ENCODE measurements around the gene KRT79.

Gene KRT79

DNA sequence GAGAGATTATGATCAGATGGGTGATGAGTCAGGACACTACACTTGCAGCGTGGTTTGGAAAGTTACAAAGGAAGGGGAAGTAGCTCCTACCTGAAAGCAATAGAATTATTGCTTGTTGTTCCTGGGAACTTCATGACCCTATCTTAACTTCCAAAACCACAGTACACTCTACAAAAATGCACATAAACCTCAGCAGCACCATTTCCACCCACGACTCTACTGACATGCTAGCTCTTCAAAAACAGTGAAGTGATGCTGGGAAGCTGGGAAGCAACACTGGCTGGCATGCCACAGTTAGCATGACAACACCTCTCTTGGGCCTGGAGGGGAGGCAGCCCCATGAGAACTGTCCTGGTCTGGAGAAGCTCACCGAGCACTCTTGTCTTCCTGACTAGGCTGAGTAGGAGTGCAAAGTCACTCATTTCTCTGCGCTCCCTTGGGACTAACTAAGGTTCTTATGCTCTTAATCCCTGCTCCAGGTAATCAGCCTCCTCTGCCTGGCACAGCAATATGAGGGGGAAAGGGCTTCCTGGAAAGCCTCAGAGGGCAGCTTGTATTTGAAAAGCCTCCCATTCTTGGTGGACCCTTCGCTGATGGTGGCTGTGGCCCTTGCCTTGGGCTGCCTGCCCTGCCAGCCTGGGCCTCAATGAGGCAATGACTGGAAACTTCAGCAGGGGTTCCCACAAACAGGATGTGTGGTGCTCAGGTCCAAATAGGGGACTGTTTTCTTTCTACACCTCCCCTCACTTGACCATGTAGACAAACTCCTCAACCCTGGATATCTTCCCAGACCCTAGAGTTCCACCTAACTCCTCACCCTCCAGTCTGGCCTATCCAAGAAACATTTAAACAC is 39.4 kb downstream of the KRT79 start:
- TF ChIP-seq POLR2AphosphoS5 (IDR thresholded peaks at IDR 0.05; ENCODE audit: low read depth, low read length), result no peak
- TF ChIP-seq FOXP2 (optimal IDR thresholded peaks at IDR 0.05; ENCODE audit: borderline replicate concordance, extremely low read depth, extremely low read length, insufficient read depth), result no peak
- TF ChIP-seq TAF1 (IDR thresholded peaks at IDR 0.05; ENCODE audit: borderline replicate concordance, insufficient read depth, low read length), result no peak
- TF ChIP-seq, protein P1, sequence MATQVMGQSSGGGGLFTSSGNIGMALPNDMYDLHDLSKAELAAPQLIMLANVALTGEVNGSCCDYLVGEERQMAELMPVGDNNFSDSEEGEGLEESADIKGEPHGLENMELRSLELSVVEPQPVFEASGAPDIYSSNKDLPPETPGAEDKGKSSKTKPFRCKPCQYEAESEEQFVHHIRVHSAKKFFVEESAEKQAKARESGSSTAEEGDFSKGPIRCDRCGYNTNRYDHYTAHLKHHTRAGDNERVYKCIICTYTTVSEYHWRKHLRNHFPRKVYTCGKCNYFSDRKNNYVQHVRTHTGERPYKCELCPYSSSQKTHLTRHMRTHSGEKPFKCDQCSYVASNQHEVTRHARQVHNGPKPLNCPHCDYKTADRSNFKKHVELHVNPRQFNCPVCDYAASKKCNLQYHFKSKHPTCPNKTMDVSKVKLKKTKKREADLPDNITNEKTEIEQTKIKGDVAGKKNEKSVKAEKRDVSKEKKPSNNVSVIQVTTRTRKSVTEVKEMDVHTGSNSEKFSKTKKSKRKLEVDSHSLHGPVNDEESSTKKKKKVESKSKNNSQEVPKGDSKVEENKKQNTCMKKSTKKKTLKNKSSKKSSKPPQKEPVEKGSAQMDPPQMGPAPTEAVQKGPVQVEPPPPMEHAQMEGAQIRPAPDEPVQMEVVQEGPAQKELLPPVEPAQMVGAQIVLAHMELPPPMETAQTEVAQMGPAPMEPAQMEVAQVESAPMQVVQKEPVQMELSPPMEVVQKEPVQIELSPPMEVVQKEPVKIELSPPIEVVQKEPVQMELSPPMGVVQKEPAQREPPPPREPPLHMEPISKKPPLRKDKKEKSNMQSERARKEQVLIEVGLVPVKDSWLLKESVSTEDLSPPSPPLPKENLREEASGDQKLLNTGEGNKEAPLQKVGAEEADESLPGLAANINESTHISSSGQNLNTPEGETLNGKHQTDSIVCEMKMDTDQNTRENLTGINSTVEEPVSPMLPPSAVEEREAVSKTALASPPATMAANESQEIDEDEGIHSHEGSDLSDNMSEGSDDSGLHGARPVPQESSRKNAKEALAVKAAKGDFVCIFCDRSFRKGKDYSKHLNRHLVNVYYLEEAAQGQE (IDR thresholded peaks at IDR 0.05; ENCODE audit: insufficient read depth in 1 of 2, low read depth in 2 of 2, low read length in 2 of 2), result no peak
- no peak for TF ChIP-seq SIN3A (IDR thresholded peaks at IDR 0.05; ENCODE audit: borderline replicate concordance, insufficient read depth, low read length)

DNA sequence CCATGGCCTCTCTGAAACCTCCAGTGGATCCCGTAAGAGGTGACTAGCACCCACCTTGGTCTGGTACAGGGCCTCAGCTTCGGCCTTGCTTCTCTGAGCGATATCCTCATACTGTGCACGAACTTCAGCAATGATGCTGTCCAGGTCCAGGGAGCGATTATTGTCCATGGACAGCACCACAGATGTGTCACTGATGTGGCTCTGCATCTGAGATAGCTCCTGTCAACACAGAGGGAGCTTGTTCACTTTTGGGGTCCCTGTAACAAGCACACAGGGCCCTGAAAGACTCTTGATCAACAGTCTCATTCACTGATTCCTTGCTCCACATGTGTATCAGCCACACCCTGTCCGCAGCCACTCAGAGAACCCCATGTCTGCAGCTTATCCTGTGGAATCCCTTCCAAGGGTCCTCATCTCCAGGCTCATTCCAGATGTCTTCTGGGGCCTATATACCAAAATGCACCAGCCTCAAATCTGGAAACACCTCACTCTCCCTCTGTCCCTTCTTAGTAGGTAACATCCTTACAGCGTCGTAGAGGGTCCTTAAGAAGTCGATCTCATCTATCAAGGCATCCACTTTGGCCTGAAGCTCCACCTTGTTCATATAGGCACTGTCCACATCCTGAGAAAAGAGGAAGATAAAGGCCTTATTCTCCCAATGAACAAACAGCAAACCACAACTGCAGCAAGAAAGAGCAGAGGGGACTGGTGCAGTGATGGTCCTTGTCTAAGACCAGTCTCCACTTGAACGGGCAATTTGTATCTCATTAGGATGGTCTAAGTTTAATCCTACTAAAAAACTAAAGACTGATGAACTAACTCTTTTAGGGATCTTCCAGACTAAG is 41.7 kb downstream of the KRT79 start:
- TF ChIP-seq SIN3A (IDR thresholded peaks at IDR 0.05; ENCODE audit: borderline replicate concordance, insufficient read depth, low read length), result no peak
- no peak for TF ChIP-seq TAF1 (IDR thresholded peaks at IDR 0.05; ENCODE audit: borderline replicate concordance, insufficient read depth, low read length)
- TF ChIP-seq, protein P1 (IDR thresholded peaks at IDR 0.05; ENCODE audit: insufficient read depth in 1 of 2, low read depth in 2 of 2, low read length in 2 of 2), result no peak
- TF ChIP-seq POLR2AphosphoS5 (IDR thresholded peaks at IDR 0.05; ENCODE audit: low read depth, low read length), result no peak
- TF ChIP-seq FOXP2 (optimal IDR thresholded peaks at IDR 0.05; ENCODE audit: borderline replicate concordance, extremely low read depth, extremely low read length, insufficient read depth), result no peak

DNA sequence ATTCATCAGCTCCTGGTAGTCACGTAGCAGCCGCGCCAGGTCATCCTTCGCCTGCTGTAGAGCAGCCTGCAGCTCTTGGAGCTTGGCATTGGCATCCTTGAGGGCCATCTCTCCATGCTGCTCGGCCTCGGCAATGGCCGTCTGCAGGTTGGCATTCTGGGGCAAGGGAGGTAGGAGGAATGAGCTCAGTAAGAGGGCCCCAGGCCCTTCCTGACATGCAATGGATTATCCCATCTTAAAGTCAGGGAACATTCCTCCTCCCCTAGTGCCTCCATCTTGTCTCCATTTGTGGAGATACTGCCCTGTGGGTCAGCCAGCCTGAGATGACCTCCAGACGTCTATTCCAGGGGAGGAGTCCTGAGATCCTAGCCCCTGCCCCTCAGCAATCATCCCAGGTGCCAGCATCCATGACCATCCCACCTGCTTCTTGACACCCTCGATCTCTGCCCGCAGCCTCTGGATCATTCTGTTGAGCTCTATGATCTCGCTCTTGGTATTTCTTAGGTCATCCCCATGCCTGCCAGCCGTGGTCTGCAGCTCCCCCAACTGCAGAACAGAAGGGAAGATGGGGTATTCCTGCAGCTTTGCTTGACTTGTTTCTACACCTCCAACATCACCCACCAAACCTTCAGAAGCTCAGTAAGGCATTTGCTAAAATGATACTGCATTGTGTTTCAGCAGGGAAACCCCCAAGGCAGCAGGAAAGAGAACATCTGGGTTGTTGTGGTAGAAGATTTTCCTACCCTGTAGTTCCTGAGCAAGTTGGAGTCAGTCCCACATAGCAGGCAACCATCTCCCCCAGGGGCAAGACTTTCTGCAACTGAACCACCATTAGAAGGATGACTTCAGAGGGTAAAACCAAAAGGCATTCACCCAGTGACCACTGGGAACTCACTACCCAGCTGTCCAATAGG is 42.6 kb downstream of the KRT79 start:
- TF ChIP-seq, protein P1 (IDR thresholded peaks at IDR 0.05; ENCODE audit: insufficient read depth in 1 of 2, low read depth in 2 of 2, low read length in 2 of 2), result no peak
- TF ChIP-seq POLR2AphosphoS5 (IDR thresholded peaks at IDR 0.05; ENCODE audit: low read depth, low read length) (no peak), TAF1 (IDR thresholded peaks at IDR 0.05; ENCODE audit: borderline replicate concordance, insufficient read depth, low read length) (no peak), FOXP2 (optimal IDR thresholded peaks at IDR 0.05; ENCODE audit: borderline replicate concordance, extremely low read depth, extremely low read length, insufficient read depth) (no peak), SIN3A (IDR thresholded peaks at IDR 0.05; ENCODE audit: borderline replicate concordance, insufficient read depth, low read length) (no peak)

DNA sequence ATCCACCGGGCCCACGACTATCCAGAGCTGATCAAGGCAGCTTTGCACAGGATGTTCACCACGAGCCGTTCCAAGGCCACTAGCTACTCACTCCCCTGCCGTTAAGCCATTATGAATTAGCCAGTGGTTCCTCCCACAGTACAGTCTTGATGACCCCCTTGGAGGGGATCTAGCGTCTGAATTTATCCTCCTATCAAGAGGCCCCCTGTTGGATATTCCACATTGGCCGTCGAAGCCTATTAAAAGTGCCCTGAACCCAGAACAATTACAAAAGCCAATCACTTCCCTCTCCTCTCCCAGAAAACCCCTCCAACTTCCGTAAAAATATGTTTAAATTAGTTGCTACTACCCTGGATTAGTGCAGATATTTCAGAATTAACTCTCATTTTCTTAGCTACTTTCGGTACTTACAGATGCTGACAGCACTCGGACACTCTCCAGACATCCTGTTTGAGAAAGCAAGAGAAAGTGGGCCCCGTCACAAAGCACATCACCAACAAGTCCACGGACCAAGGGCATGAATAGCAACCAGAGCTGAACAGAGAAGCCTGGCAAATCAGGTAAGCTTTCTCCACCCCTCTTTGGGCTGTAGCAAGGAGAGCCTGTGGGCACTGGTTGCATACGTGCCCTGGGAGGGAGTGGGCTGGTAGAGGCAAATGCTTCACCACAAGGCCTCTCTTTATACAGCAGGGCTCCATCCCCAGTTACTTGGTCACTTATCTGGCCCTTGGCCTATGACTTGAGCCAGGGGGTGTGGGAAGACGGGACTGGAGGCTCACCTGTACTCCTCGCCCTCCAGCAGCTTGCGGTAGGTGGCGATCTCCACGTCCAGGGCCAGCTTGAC is 43.5 kb downstream of the KRT79 start:
- TF ChIP-seq TAF1 (IDR thresholded peaks at IDR 0.05; ENCODE audit: borderline replicate concordance, insufficient read depth, low read length) (no peak), SIN3A (IDR thresholded peaks at IDR 0.05; ENCODE audit: borderline replicate concordance, insufficient read depth, low read length) (no peak), POLR2AphosphoS5 (IDR thresholded peaks at IDR 0.05; ENCODE audit: low read depth, low read length) (no peak), FOXP2 (optimal IDR thresholded peaks at IDR 0.05; ENCODE audit: borderline replicate concordance, extremely low read depth, extremely low read length, insufficient read depth) (no peak)
- TF ChIP-seq, protein P1 (IDR thresholded peaks at IDR 0.05; ENCODE audit: insufficient read depth in 1 of 2, low read depth in 2 of 2, low read length in 2 of 2), result no peak

Data from PFSK-1 (cell line).